NCI-H460 (cell line): Measurements from ENCODE around the gene TNRC6C. TPM values are rescaled to one million over a fixed set of nuclear protein-coding genes. Genes with fewer than 3 reads are reported as not detected.

Experiments used
- DNase-seq: peaks from one replicate; pipeline ENCODE4 v3.0.0-alpha.2; 2016; ENCODE audit warnings: low read depth; ENCODE audit errors: extremely low read depth
- total RNA-seq: library from RNA; depleted of rRNA; stranded (reverse); fragments of >200 nt; shearing (Covaris generic); gene quantifications from 2 replicates; pipeline ENCODE4 v1.2.3, GENCODE V29; 2014

TNRC6C gene
- total RNA-seq, 1 experiment from 2014 or later = 3.9 TPM

GRCh38 chr17:78122216-78122930 is 163.9 kb downstream of the TNRC6C start:
- no peak for DNase-seq

DNA sequence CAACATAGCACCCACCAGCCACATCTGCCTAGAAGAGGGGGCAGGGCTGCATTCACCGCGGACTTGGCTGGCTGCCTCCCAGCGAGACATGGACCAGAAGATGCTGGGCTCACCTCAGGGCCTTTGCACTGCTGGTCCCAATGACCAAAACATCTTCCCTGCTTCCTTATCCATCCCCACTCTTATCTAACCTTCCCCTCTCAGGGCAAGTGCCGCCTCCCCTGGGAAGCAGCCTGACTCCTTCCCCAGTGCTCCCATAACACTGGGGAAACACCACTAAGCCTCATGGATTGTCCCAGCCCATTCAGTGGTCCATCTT is 164.4 kb downstream of the TNRC6C start:
- DNase-seq = no peak

DNA sequence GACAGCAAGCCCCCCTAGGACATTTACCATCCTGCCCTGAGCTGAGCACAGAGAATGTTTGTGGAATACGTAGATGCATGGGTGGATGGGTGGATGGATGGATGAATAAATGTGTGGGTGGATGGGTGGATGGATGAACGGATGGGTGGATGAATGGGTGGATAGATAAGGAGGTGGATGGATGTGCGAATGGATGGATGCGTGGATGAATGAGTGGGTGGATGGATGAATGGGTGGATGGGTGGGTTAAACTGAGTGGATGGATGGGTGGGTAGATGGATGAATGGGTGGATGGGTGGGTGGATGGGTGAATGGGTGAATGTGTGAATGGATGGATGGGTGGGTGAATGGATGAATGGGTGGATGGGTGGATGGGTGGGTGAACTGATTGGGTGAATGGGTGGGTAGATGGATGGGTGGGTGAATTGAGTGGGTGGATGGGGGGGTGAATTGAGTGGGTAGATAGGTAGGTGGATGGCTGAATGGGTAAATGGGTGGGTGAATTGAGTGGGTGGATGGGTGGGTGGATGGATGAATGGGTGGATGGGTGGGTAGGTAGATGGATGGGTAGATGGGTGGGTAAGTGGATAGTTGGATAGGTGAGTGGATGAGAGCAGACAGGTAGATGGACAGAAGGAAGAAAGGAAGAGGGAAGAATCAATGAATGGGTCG is 164.9 kb downstream of the TNRC6C start:
- DNase-seq = no peak

GRCh38 chr17:78124081-78124835 is 165.8 kb downstream of the TNRC6C start:
- no peak for DNase-seq

DNA sequence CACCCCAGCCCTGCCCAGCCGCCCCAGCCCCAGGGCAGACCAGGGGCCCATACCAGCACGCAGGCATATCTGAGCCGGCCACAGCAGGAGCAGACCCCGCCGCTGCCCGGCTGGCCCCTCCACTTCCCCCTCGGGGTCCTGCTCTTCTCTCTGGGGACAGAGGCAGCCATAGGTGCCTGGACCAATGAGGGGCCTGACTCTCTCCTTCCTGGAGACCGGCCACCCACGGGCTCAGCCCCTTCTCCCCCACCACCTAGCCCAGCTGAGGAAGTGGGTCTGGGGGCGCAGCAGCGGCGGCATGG is 166.3 kb downstream of the TNRC6C start:
- DNase-seq = no peak

DNA sequence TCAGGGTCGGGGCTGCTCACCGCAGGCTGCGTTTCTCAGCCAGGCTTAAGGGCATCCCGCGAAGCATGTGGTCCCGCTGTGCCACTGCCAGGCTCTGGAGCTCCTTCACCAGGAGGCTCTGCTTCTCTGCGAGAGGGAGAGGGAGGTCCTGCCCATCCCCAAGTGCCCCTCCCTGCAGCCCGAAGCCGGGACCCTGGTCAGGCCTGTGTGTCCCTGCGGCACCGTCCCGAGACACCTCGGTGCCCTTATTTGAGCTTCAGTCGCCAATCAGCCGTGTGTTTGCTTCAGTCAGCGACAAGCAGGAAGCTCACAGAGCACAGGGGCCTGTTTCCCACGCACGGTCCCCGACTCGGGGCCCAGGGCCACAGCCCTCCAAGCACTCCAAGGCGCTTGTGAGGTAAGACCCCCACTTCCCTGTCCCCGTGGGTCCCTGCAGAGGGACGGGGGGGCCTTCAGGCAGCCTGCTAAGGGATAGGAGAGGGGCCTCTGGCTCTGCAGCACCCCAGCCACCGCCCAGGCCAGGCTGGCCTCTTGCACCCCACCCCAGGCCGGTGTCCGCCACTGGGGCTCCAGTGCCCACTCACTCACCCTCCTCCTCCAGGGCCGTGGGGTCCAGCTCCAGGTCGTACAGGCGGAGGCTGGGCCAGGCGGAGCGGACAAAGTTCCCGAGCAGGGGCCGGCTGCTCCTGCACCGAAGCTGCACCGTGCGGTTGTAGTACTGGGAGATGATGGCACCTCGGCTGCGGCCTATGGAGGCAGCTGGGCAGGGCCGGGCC is 166.8 kb downstream of the TNRC6C start:
- DNase-seq = no peak

- DNase-seq = no peak
Observed at GRCh38 chr17:78125976-78126894, 167.7 kb downstream of the TNRC6C start.

DNA sequence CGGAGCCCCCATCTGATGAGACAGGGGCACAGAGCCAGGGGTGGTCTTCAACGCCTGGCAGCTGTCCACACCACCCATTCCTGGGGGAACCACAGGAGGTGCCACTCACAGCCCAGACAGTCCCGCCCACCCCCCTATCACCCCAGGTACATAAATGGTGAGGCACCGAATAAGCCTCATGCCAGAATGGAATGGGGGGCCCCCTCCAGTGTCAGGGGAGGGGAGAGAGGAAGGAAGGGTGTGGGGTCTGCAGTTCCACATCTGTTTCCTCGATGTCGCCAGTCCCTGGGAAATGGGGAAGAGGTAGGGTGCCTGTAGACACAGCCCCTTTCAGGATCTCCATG is 168.4 kb downstream of the TNRC6C start:
- DNase-seq = no peak

DNA sequence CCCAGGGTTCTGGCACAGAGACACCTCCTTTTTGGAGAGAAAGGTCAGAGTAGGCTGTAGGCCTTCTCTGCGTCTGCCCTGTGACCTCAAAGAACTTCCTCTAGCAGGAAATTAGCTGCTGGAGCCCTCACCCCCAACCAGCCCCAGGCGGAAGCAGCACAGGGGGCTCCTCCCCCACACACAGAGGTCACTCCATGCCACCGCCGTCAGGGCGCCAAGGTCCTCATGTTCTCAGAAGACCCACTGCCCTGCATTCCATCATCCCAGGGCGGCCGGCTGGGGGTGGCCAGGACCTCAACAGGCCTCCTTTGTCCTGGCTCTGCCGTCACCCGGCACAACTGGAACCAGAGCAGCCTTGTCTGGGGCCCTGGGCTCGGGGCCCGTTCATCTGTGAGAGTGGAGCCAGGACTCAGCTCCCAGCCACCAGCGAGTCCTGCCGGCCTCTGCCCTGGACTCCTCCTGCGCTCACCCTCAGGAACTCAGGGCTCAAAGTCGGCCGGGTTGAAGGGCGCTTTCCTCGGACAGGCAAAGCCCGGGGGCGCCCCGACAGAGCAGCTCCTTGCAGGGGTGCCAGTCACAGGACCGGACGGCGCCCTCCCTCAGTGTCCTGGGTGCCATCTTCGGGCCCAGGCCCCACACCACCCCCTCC is 168.9 kb downstream of the TNRC6C start:
- no peak for DNase-seq

DNA sequence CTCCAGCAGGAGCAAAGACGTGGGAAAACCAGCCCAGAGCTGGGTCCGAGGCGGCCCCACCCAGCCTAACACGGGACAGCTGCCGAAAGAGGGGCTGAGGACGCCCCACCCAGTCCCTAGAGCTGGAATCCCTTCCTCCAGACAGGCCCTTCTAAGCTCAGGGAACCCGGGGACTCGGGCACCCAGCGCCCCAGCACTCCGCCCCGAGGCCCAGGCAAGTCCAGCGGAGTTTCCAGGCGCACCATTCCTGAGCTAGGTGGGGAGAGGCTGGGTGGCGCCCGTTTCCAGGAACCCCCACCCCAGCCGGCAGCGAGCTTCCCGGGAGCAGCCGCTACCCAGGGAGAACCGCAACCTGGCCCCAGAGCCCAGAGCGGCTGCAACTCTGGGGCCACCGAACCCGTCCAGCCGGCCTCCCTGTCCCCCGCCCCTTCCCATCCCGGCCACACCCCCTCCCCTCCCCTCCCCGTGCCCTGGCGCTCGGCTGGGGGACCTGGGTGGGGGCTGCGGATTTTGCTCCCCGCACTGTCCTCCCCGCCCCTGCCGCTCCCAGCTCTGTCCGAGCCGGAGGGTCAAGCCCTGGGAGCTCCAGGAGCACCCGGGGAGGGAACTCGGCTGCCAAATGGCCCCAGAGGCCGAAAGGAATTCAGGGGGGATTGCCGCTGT is 169.5 kb downstream of the TNRC6C start:
- DNase-seq = no peak

DNA sequence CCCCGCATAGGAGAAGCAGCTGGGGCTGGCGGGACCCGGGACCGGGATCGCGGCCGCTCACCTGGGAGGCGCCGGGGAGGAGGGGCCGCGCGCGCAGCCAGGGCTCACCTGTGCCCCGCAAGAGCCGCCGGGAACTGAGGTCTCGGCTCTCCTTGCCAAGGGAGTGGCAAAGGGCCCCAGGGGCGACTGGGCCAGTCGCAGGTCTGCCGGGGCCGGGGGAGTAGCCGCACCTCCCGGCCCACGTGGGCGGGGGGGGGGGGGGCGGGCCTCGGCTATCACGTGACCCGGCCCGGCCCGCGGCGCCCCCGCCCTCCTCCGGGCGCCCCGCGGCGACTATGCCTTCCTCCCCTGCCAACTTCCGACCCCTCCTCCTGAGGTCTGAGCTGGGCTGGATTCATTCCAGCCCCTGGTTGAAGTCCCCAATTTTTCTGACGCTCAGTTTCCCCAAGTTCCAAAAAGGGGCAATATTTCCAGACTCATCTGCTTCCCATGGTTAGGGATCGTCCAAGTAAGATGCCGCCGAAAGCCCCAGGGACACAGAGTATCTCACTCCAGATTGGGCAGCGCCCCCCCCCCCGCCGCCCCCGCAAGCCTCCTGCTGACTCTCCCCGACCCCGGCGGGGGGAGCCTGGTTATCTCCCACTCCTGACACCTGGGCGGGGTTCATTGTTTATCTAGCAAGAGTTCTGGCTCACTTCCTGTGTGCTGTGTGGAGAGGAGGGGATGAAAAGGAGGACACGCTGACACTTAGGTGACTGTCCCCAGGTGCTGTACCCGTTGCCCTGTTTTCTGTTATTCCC is 170.2 kb downstream of the TNRC6C start, which contains the start of gene TMC6:
TMC6 (minus strand) TSS at position 205 of the 800 bp plus-strand sequence. CDS start 1,923 bp downstream, outside the sequence.
- peak; percentile 22 for DNase-seq

DNA sequence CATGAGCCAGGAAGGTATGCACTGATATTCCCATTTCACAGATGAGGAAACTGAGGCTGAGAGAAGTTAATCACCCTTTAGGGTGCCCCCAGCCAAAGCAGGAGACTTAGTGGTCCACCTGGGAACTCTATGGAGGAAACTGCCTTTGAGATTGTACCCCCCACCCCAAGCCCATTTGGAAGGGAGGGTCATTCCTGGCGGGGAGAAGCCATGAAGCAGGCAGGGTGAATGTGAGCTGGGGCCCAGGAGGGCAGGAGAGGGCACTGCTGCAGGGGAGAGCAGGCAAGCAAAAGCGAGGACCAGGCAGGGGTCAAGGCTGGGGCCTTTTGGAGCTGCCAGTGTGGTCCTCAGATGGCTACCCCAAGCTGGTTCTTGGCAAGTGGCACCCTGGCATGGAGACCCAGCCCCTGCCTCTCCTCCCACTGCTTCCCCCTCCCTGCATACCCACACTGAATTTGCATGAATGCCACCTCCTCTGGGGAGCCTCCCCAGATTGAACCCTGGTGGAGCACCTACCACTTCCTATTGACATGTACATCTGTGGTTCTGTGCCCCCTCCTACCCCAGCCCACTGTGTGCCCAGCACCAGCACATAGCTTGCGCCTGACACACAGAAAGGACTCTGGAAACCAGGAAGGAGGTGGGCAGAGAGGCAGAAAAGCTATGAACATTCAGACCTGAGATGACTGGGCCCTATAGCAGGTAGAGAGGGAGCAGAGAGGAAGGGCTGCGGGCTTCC is 171.0 kb downstream of the TNRC6C start:
- no peak for DNase-seq

DNA sequence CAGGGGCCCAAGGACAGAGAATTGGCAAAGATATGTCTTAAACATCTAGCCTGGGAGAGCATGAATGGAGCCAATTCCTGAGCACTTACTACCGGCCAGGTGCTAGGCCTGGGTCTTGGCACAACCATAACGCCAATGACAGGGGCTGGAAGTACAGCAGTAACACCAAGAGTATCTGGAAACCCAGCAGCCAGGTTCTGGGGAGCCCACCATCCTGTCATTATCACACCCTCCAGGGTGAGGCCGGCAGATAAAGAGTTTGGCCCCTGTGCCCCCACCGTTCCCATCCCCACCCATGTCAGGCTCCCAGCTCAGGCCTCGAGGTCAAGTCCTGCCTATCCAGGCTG is 171.6 kb downstream of the TNRC6C start:
- DNase-seq = no peak

- no peak for DNase-seq
Observed at GRCh38 chr17:78130437-78131101, 172.1 kb downstream of the TNRC6C start, which contains the start of gene TMC8. TSS of gene TMC8 (plus strand) at chr17:78130771. CDS start at chr17:78131589, 818 bp downstream.

GRCh38 chr17:78131172-78132083 is 172.9 kb downstream of the TNRC6C start:
- DNase-seq = no peak

DNA sequence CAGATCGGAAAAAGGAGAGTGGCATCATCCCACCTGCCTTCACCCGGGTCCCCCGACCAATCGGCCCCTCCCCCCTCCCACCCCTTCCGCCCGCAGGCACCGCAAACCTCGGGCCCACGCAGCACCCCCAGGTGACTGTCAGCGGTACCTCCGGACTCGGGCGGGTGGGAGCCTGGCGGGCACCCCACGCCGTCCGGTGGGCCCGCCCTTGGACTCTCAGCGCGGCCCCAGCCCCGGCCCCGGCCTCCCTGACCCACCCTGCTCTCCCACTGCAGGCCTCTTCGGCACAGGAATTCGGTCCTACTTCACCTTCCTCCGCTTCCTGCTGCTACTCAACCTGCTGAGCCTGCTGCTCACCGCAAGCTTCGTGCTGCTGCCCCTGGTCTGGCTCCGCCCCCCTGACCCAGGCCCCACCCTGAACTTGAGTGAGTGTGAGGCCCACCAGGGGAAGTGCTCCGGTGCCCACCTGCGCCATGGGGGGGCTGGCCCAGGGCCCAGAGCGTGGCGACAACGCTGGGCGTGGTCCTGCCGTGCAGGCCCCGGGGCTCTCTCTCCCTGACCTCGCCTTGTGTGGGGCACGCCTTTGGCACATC is 173.7 kb downstream of the TNRC6C start:
- no peak for DNase-seq
